H9 (cell line): ENCODE data around the gene KIF23. TPM values are rescaled to one million over a fixed set of nuclear protein-coding genes. Genes with fewer than 3 reads are reported as not detected.
A peak's percentile ranks its signal among the peaks of the same experiment; 100 is the strongest.

Source experiments
- DNase-seq: peaks from one replicate; pipeline ENCODE4 v3.0.0-alpha.2; 2017
- H2AFZ ChIP-seq: one replicate; pipeline ENCODE4 v1.6.1; 2013; ENCODE audit warnings: mild to moderate bottlenecking, low read length, control low read depth, moderate library complexity
- H2AK5ac ChIP-seq: 2 replicates; pipeline ENCODE4 v1.6.1; 2013; ENCODE audit warnings: low read length, control low read depth, mixed read lengths; ENCODE audit not compliant: insufficient read length
- H2BK120ac ChIP-seq: one replicate; pipeline ENCODE4 v1.6.1; 2013; ENCODE audit warnings: low read depth, mild to moderate bottlenecking, low read length, control low read depth, inconsistent platforms; ENCODE audit not compliant: poor library complexity, severe bottlenecking
- H2BK12ac ChIP-seq: 2 replicates; pipeline ENCODE4 v1.6.1; 2013; ENCODE audit warnings: low read length, control low read depth, mixed read lengths, low read depth; ENCODE audit not compliant: insufficient read length
- H2BK15ac ChIP-seq: 2 replicates; pipeline ENCODE4 v1.6.1; 2013; ENCODE audit warnings: low read depth, low read length, control low read depth
- H2BK20ac ChIP-seq: one replicate; pipeline ENCODE4 v1.6.1; 2013; ENCODE audit warnings: low read depth, mild to moderate bottlenecking, low read length, control low read depth, inconsistent platforms; ENCODE audit not compliant: poor library complexity, severe bottlenecking
- H2BK5ac ChIP-seq: 2 replicates; pipeline ENCODE4 v1.6.1; 2013; ENCODE audit warnings: low read length, control low read depth, mixed read lengths; ENCODE audit not compliant: insufficient read length
- H3K14ac ChIP-seq: 2 replicates; pipeline ENCODE4 v1.6.1; 2013; ENCODE audit warnings: low read length, control low read depth; ENCODE audit not compliant: insufficient read depth
- H3K18ac ChIP-seq: 2 replicates; pipeline ENCODE4 v1.6.1; 2013; ENCODE audit warnings: low read depth, mild to moderate bottlenecking, mixed read lengths, low read length, control low read depth; ENCODE audit not compliant: insufficient read length
- H3K23ac ChIP-seq: 2 replicates; pipeline ENCODE4 v1.6.1; 2013; ENCODE audit warnings: low read length, control low read depth, mixed read lengths, low read depth; ENCODE audit not compliant: insufficient read length
- H3K23me2 ChIP-seq: 2 replicates; pipeline ENCODE4 v1.6.1; 2013; ENCODE audit warnings: low read depth, mild to moderate bottlenecking, mixed read lengths, low read length, control low read depth; ENCODE audit not compliant: insufficient read length, poor library complexity, severe bottlenecking
- H3K27ac ChIP-seq: 2 replicates; pipeline ENCODE4 v1.5.1; 2013; ENCODE audit warnings: low read length, control low read depth, mixed read lengths, low read depth; ENCODE audit not compliant: insufficient read length
- H3K27me3 ChIP-seq: 2 replicates; pipeline ENCODE4 v1.6.1; 2013; ENCODE audit warnings: low read length, control low read depth, inconsistent platforms; ENCODE audit not compliant: insufficient read depth
- H3K4ac ChIP-seq: 2 replicates; pipeline ENCODE4 v1.6.1; 2013; ENCODE audit warnings: low read depth, mild to moderate bottlenecking, control low read depth, inconsistent platforms, low read length, moderate library complexity
- H3K4me1 ChIP-seq: 2 replicates; pipeline ENCODE4 v1.6.1; 2013; ENCODE audit warnings: low read length, control low read depth, inconsistent platforms; ENCODE audit not compliant: insufficient read depth
- H3K4me2 ChIP-seq: 2 replicates; pipeline ENCODE4 v1.6.1; 2013; ENCODE audit warnings: low read length, control low read depth, mixed read lengths; ENCODE audit not compliant: insufficient read length, insufficient read depth
- H3K56ac ChIP-seq: 2 replicates; pipeline ENCODE4 v1.6.1; 2013; ENCODE audit warnings: low read depth, mild to moderate bottlenecking, mixed read lengths, low read length, control low read depth; ENCODE audit not compliant: insufficient read length
- H3K79me1 ChIP-seq: 2 replicates; pipeline ENCODE4 v1.6.1; 2013; ENCODE audit warnings: low read depth, mild to moderate bottlenecking, moderate library complexity, low read length, control low read depth, inconsistent platforms; ENCODE audit not compliant: insufficient read depth, poor library complexity, severe bottlenecking
- H3K79me2 ChIP-seq: 2 replicates; pipeline ENCODE4 v1.6.1; 2013; ENCODE audit warnings: low read length, control low read depth, inconsistent platforms; ENCODE audit not compliant: insufficient read depth
- H3K9ac ChIP-seq: 2 replicates; pipeline ENCODE4 v1.6.1; 2013; ENCODE audit warnings: low read length, control low read depth, mixed read lengths; ENCODE audit not compliant: insufficient read length; ENCODE audit errors: extremely low read depth
- H3K9me3 ChIP-seq: one replicate; pipeline ENCODE4 v1.6.1; 2013; ENCODE audit warnings: low read depth, low read length, inconsistent platforms; ENCODE audit not compliant: control insufficient read depth
- H3T11ph ChIP-seq: one replicate; pipeline ENCODE4 v1.6.1; 2013; ENCODE audit warnings: mild to moderate bottlenecking, low read length, control low read depth, inconsistent platforms
- H4K20me1 ChIP-seq: one replicate; pipeline ENCODE4 v1.6.1; 2013; ENCODE audit not compliant: control insufficient read depth, insufficient read length, insufficient read depth
- H4K5ac ChIP-seq: 2 replicates; pipeline ENCODE4 v1.6.1; 2013; ENCODE audit warnings: low read depth, mild to moderate bottlenecking, mixed read lengths, low read length, control low read depth; ENCODE audit not compliant: insufficient read length
- H4K8ac ChIP-seq: replicated peaks from 2 replicates; pipeline ENCODE4 v1.6.1; 2013; ENCODE audit warnings: low read length, control low read depth, mixed read lengths, low read depth; ENCODE audit not compliant: insufficient read length
- H4K91ac ChIP-seq: 2 replicates; pipeline ENCODE4 v1.6.1; 2013; ENCODE audit warnings: low read depth, mild to moderate bottlenecking, moderate library complexity, mixed read lengths, low read length, control low read depth; ENCODE audit not compliant: insufficient read length
- H3K27ac Mint-ChIP-seq, 3 experiments: 2 replicates in 2 of 3; 3 replicates in 1 of 3; pipeline ENCODE4 v1.8.0; 2020 to 2021; ENCODE audit warnings: mixed read lengths in 3 of 3, mild to moderate bottlenecking in 1 of 3, moderate library complexity in 1 of 3
- H3K27me3 Mint-ChIP-seq: 2 replicates; pipeline ENCODE4 v1.8.0; 2021; ENCODE audit warnings: low read depth, mild to moderate bottlenecking, moderate library complexity, mixed read lengths
- H3K36me3 Mint-ChIP-seq, 3 experiments: 2 replicates in 2 of 3; 3 replicates in 1 of 3; pipeline ENCODE4 v1.8.0; 2020 to 2021; ENCODE audit warnings: low read depth in 3 of 3, mixed read lengths in 3 of 3; ENCODE audit not compliant: insufficient read depth in 1 of 3
- H3K4me1 Mint-ChIP-seq, 2 experiments: 2 replicates each; pipeline ENCODE4 v1.8.0; 2020; ENCODE audit warnings: mixed read lengths in 2 of 2
- H3K4me3 Mint-ChIP-seq, 2 experiments: 2 replicates in 1 of 2; 3 replicates in 1 of 2; pipeline ENCODE4 v1.8.0; 2020 to 2021; ENCODE audit warnings: mild to moderate bottlenecking in 2 of 2, mixed read lengths in 2 of 2, moderate library complexity in 1 of 2
- H3K9me3 Mint-ChIP-seq, 2 experiments: 2 replicates in 1 of 2; 3 replicates in 1 of 2; pipeline ENCODE4 v1.8.0; 2020; ENCODE audit warnings: mild to moderate bottlenecking in 2 of 2, mixed read lengths in 2 of 2, moderate library complexity in 1 of 2
- WGBS: extraction: QIAGEN DNeasy Blood & Tissue Kit; methylation state at CpG from one replicate; pipeline ENCODE4 v1.1.7; 2013; ENCODE audit warnings: missing lambda C conversion rate, low lambda C conversion rate, mixed read lengths; ENCODE audit not compliant: insufficient read length; ENCODE audit errors: extremely low coverage; 5-methylcytosine and 5-hydroxymethylcytosine counted together
- total RNA-seq: library from RNA; stranded (reverse); gene quantifications from 2 replicates; pipeline ENCODE4 v1.2.1, GENCODE V29; 2021
- TF ChIP-seq, protein P1 (sequence below): fragments of 200-600 bp; sonication (generic); conservative IDR thresholded peaks from 3 replicates; pipeline ENCODE4 v1.8.0; 2021; ENCODE audit warnings: antibody characterized with exemption, mild to moderate bottlenecking

Gene KIF23
- total RNA-seq, 1 experiment from 2014 or later: 55.4 TPM

DNA sequence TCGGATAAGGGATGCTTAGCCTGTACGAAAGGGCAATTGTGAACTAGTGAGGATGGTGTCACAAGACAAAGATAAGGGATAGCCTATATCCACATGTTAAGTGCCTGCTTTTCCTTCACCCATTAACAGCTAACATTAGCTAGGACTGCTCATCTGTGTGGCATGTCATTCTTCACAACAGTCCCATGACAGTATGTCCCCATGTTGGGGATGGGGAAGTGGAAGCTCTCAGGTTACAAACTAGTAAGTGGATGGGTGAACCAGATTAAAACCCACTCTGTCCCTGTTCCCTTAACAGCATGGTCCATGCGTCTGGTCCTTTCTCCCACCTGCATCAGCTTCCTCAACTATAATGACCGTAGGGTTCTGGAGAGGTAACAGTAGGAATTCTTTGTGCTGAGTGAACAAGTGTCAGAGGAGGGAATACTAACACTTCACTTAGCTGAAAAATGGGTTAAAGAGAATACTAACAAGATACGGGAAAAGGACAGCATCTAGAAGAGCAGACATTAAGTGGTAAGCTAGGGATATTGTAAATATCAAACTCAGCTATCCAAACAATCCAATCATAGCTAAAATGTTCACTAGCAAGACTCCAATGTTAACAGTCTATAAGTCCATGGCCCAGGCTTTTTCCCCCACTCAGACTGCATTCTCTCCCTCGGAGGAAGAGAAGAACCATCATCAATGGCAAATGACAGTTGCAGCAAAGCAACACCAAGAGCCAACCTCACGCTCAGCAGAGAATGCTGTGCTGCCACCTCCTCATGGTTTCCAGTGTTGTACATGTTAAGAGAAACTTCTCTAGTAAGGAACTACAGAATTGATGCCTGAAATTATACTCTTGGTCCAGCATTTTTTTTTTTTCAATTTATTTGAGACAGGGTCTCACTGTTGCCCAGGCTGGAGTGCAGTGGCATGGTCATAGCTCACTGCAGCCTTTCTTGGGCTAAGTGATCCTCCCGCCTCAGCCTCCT lies 43.4 kb downstream of the KIF23 start:
- no peak overlapping the region for H3K9ac ChIP-seq
- no peak overlapping the region for H2AFZ ChIP-seq
- H3K4ac ChIP-seq: no peak overlapping the region
- H3K56ac ChIP-seq: no peak overlapping the region
- no peaks in the 10 kb centered on the region for H3K9me3 ChIP-seq
- peaks cover 7% of the 10 kb centered on the region for H3K23me2 ChIP-seq
- H2BK15ac ChIP-seq: no peak overlapping the region
- H4K5ac ChIP-seq: no peak overlapping the region
- Mint-ChIP-seq H3K27me3 (no peaks in the 10 kb centered on the region; the same call in 1 of the 2 replicates), H3K9me3 (no peaks in the 10 kb centered on the region; a peak in 2 of 5 replicates), H3K4me1 (peaks cover 17 to 29% of the 10 kb centered on the region in 2 experiments), H3K4me3 (no peak overlapping the region), H3K27ac (peak overlapping the region in 1 of 3 experiments; percentile 84; a peak in 2 of 7 replicates), H3K36me3 (peaks cover 37 to 57% (median 38%) of the 10 kb centered on the region in 3 experiments)
- H3K14ac ChIP-seq: no peak overlapping the region
- TF ChIP-seq, protein P1, sequence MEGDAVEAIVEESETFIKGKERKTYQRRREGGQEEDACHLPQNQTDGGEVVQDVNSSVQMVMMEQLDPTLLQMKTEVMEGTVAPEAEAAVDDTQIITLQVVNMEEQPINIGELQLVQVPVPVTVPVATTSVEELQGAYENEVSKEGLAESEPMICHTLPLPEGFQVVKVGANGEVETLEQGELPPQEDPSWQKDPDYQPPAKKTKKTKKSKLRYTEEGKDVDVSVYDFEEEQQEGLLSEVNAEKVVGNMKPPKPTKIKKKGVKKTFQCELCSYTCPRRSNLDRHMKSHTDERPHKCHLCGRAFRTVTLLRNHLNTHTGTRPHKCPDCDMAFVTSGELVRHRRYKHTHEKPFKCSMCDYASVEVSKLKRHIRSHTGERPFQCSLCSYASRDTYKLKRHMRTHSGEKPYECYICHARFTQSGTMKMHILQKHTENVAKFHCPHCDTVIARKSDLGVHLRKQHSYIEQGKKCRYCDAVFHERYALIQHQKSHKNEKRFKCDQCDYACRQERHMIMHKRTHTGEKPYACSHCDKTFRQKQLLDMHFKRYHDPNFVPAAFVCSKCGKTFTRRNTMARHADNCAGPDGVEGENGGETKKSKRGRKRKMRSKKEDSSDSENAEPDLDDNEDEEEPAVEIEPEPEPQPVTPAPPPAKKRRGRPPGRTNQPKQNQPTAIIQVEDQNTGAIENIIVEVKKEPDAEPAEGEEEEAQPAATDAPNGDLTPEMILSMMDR: no peak
- H2BK120ac ChIP-seq: no peak overlapping the region
- no peak overlapping the region for H2BK12ac ChIP-seq
- DNase-seq: no peak
- H3K23ac ChIP-seq: no peak overlapping the region
- H3T11ph ChIP-seq: no peak overlapping the region
- H4K91ac ChIP-seq: no peak overlapping the region
- H3K79me2 ChIP-seq: peaks cover 21% of the 10 kb centered on the region
- no peaks in the 10 kb centered on the region for H3K4me1 ChIP-seq
- H2BK5ac ChIP-seq: no peak overlapping the region
- no peaks in the 10 kb centered on the region for H4K20me1 ChIP-seq
- no CpG with 5 or more reads among the region's 8 CpGs for WGBS
- no peak overlapping the region for H3K4me2 ChIP-seq
- H2AK5ac ChIP-seq: no peak overlapping the region
- no peak overlapping the region for H4K8ac ChIP-seq
- H3K27ac ChIP-seq: no peak overlapping the region
- peaks cover 7% of the 10 kb centered on the region for H3K79me1 ChIP-seq
- no peak overlapping the region for H2BK20ac ChIP-seq
- H3K27me3 ChIP-seq: no peaks in the 10 kb centered on the region
- H3K18ac ChIP-seq: no peak overlapping the region
